Stomach (tissue), 4 donors: Measurements from ENCODE around the gene LSAMP.

Source experiments
- CTCF ChIP-seq, 7 experiments: fragments of 450-650 bp in 4 of 7; fragments of 200-600 bp in 3 of 7; sonication (generic) in 3 of 7; IDR thresholded peaks; one replicate each; pipeline ENCODE4 v1.5.1; 2016 to 2019; ENCODE audit warnings: antibody characterized with exemption in 7 of 7, control low read depth in 2 of 7, mild to moderate bottlenecking in 1 of 7
- EP300 ChIP-seq: sonication (generic); formaldehyde crosslinking; IDR thresholded peaks from one replicate; pipeline ENCODE4 v1.6.1; 2017; ENCODE audit warnings: antibody characterized with exemption
- POLR2A ChIP-seq, 4 donors: fragments of 450-650 bp; IDR thresholded peaks; one replicate each; pipeline ENCODE4 v1.6.1; 2016; ENCODE audit warnings: antibody characterized with exemption in 4 of 4, control low read depth in 2 of 4, mild to moderate bottlenecking in 1 of 4, moderate library complexity in 1 of 4
- POLR2AphosphoS5 ChIP-seq, 3 donors: sonication (generic); formaldehyde crosslinking; IDR thresholded peaks; one replicate each; pipeline ENCODE4 v1.6.1; 2016; ENCODE audit warnings: antibody characterized with exemption in 3 of 3

GRCh38 chr3:116302087-116302747 is 143.1 kb downstream of the LSAMP start:
- TF ChIP-seq CTCF (IDR thresholded peaks at IDR 0.05) (no peak), POLR2AphosphoS5 (IDR thresholded peaks at IDR 0.05) (no peak), EP300 (no peak), POLR2A (IDR thresholded peaks at IDR 0.05) (no peak)
